ENCODE measurements around the gene SRR. TPM values are rescaled to one million over a fixed set of nuclear protein-coding genes. Genes with fewer than 3 reads are reported as not detected.
"Not testable (repeated sequence)": the region's sequence is repeated elsewhere in the genome, so short reads cannot be mapped to it uniquely, and the experiment has no call there.

SRR gene
- total RNA-seq, 2 donors from 2014 or later: 9.7 to 11.5 TPM

- no peak overlapping the region for H3K4me3 ChIP-seq
- DNase-seq (ENCODE audit: low spot score): no peak
- no peak overlapping the region for H3K27ac ChIP-seq
- no peaks in the 10 kb centered on the region for H3K27me3 ChIP-seq
- H3K9me3 ChIP-seq: no peaks in the 10 kb centered on the region
- H3K36me3 ChIP-seq: peaks cover 6% of the 10 kb centered on the region
- H3K4me1 ChIP-seq: peaks cover 0 to 16% of the 10 kb centered on the region in 2 donors
- TF ChIP-seq, protein P1, sequence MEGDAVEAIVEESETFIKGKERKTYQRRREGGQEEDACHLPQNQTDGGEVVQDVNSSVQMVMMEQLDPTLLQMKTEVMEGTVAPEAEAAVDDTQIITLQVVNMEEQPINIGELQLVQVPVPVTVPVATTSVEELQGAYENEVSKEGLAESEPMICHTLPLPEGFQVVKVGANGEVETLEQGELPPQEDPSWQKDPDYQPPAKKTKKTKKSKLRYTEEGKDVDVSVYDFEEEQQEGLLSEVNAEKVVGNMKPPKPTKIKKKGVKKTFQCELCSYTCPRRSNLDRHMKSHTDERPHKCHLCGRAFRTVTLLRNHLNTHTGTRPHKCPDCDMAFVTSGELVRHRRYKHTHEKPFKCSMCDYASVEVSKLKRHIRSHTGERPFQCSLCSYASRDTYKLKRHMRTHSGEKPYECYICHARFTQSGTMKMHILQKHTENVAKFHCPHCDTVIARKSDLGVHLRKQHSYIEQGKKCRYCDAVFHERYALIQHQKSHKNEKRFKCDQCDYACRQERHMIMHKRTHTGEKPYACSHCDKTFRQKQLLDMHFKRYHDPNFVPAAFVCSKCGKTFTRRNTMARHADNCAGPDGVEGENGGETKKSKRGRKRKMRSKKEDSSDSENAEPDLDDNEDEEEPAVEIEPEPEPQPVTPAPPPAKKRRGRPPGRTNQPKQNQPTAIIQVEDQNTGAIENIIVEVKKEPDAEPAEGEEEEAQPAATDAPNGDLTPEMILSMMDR (IDR thresholded peaks at IDR 0.05): no peak
Measured at GRCh38 chr17:2264067-2264860, 39.5 kb upstream of the SRR start.

DNA sequence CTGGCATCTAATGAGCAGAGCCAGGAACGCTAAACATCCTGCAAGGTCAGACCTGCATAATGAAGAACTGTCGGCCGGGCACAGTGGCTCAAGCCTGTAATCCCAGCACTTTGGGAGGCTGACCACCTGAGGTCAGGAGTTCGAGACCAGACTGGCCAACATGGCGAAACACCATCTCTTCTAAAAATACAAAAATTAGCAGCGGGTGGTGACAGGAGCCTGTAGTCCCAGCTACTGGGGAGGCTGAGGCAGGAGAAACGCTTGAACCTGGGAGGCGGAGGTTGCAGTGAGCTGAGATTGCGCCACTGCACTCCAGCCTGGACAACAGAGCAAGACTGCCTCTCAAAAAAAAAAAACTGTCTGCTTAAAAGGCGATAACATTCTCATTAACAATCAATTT lies 38.6 kb upstream of the SRR start:
- peaks cover 0 to 16% of the 10 kb centered on the region in 2 donors for H3K4me1 ChIP-seq

DNA sequence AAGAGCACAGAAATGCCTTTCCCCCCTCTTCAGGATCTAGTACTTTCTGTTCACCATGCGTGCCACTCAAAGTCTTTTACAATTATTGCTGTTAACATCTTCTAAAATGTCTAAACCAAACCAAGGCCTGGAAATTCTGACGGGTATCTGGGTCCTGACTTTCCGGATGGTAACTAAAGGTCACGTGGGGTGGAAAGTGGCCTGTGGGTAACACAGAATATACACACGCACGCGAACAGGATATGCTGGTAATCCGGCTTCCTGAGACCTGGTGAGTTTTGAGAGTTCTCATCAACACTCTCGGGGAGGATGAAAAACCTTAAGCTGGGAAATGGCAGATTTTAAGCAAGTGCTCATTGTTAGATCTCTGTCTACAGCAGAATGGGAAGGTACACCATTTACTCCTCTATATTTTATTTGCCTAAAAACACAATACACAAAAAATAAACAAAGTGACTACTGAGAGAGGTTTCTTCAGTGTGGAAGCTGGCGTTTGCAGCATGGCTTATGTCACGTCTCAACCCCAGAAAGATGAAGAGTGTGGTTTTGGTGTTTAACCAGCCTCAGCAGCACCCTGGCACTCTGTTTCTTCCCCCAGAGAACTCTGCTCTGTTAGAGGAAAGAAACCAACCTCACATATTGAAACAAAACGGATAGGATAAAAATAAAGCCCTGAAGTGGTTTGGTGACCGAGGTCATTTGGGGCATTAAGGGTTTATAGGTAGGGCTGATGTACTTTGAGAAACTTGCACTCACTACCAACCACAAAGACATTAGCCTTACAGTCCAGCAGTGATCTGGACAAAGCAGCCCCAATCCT lies 37.5 kb upstream of the SRR start:
- no peak overlapping the region for H3K27ac ChIP-seq
- peaks cover 0 to 16% of the 10 kb centered on the region in 2 donors for H3K4me1 ChIP-seq
- no peak for DNase-seq (ENCODE audit: low spot score)
- TF ChIP-seq, protein P1 (IDR thresholded peaks at IDR 0.05): no peak
- no peak overlapping the region for H3K4me3 ChIP-seq
- H3K9me3 ChIP-seq: no peaks in the 10 kb centered on the region
- peaks cover 6% of the 10 kb centered on the region for H3K36me3 ChIP-seq
- H3K27me3 ChIP-seq: no peaks in the 10 kb centered on the region

More for the DNA sequence above, 38.6 kb upstream of the SRR start:
- not testable (repeated sequence) for DNase-seq (ENCODE audit: low spot score); H3K36me3 ChIP-seq; H3K4me3 ChIP-seq; H3K27me3 ChIP-seq; H3K27ac ChIP-seq; H3K9me3 ChIP-seq

- TF ChIP-seq, protein P1 (IDR thresholded peaks at IDR 0.05): no peak
Measured at GRCh38 chr17:2266865-2267228, 36.9 kb upstream of the SRR start.

DNA sequence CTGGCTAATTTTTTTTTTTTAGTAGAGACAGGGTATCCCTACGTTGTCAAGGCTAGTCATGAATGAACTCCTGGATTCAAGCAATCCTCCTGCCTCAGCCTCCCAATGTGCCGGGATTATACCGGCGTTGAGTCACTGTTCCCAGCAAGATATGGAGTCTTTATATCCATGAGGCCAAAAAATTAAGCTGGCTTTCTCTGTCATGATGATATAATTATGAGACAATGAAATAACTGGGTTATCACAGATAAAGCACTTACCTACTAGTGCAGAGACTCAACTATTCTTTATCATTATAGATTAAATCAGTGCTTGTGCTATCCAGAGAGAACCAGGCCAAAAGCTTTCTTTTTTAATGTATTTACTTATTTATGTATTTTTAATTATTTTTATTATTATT lies 36.4 kb upstream of the SRR start:
- DNase-seq (ENCODE audit: low spot score): no peak

More at GRCh38 chr17:2266865-2267228, 36.9 kb upstream of the SRR start:
- Histone ChIP-seq H3K27ac (no peak overlapping the region), H3K4me1 (peaks cover 0 to 16% of the 10 kb centered on the region in 2 donors), H3K36me3 (peaks cover 6% of the 10 kb centered on the region), H3K27me3 (no peaks in the 10 kb centered on the region), H3K4me3 (no peak overlapping the region), H3K9me3 (no peaks in the 10 kb centered on the region)
- no peak for DNase-seq (ENCODE audit: low spot score)

More for the DNA sequence above, 36.4 kb upstream of the SRR start:
- Histone ChIP-seq H3K4me1 (peaks cover 0 to 12% of the 10 kb centered on the region in 2 donors), H3K9me3 (no peaks in the 10 kb centered on the region), H3K36me3 (peaks cover 6% of the 10 kb centered on the region), H3K27me3 (no peaks in the 10 kb centered on the region), H3K27ac (no peak overlapping the region), H3K4me3 (no peak overlapping the region)
- TF ChIP-seq, protein P1 (IDR thresholded peaks at IDR 0.05): no peak

Measured in right atrium auricular region (tissue), 2 donors.